Lower leg skin (tissue), 4 donors: ENCODE results near the gene SLFN12. TPM values are rescaled to one million over a fixed set of nuclear protein-coding genes. Genes with fewer than 3 reads are reported as not detected.

ENCODE experiments used
- DNase-seq, 2 donors: peaks; one replicate each; pipeline ENCODE4 v3.0.0-alpha.2; 2019; ENCODE audit warnings: low spot score in 2 of 2
- H3K4me3 ChIP-seq: fragments of 200-600 bp; sonication (generic); 2 replicates; pipeline ENCODE4 v1.5.1; 2017; ENCODE audit warnings: mild to moderate bottlenecking, low read depth; ENCODE audit not compliant: poor library complexity, severe bottlenecking
- CTCF ChIP-seq, 3 donors: fragments of 450-650 bp; IDR thresholded peaks; one replicate each; pipeline ENCODE4 v1.5.1; 2016; ENCODE audit warnings: antibody characterized with exemption in 3 of 3, mild to moderate bottlenecking in 3 of 3, moderate library complexity in 2 of 3
- POLR2A ChIP-seq, 2 donors: fragments of 450-650 bp; IDR thresholded peaks; one replicate each; pipeline ENCODE4 v1.6.1; 2016 to 2017; ENCODE audit warnings: antibody characterized with exemption in 2 of 2, mild to moderate bottlenecking in 1 of 2, moderate library complexity in 1 of 2
- WGBS, 2 donors: methylation state at CpG; one replicate each; pipeline ENCODE4 v1.1.5; 2018; 5-methylcytosine and 5-hydroxymethylcytosine counted together
- intact Hi-C: fragments of 100-400 bp; cut with DNase I; formaldehyde crosslinking; loops from one replicate; pipeline ENCODE4 v1.15.0; 2023; ENCODE audit warnings: low total_unique reads
- total RNA-seq, 4 donors: library from RNA; depleted of rRNA; stranded (reverse); fragments of >200 nt; gene quantifications; one replicate each; pipeline ENCODE4 v1.1.0, GENCODE V29; 2016

SLFN12 gene
- total RNA-seq, 4 donors from 2014 or later = 1.2 to 2.5 (median 1.9) TPM

GRCh38 chr17:35368081-35368830 lies 64.0 kb downstream of the SLFN12 start:
- no peak overlapping the region for H3K4me3 ChIP-seq
- DNase-seq = no peak
- WGBS, 2 donors = 64 to 66% methylated on average over 4 of the region's 4 CpGs
- intact Hi-C loops = no loop called here
- TF ChIP-seq POLR2A (IDR thresholded peaks at IDR 0.05) = no peak
- no peak for TF ChIP-seq CTCF (IDR thresholded peaks at IDR 0.05)

GRCh38 chr17:35361027-35361426 lies 71.3 kb downstream of the SLFN12 start:
- 68 to 69% methylated on average over 1 of the region's 1 CpG for WGBS, 2 donors
- DNase-seq = no peak
- H3K4me3 ChIP-seq = no peak overlapping the region
- TF ChIP-seq CTCF (IDR thresholded peaks at IDR 0.05) (no peak), POLR2A (IDR thresholded peaks at IDR 0.05) (no peak)
- intact Hi-C loops = no loop called here

Other genes starting within 250 kb of the SLFN12 start
- not detected for gene SLC35G3, start 238.1 kb downstream of the SLFN12 start, total RNA-seq
- 10 to 100 TPM in 2 of 4 donors, 1 to 10 TPM in 2; 6.0 to 14.1 (median 11.2) TPM for gene SLFN5, start 189.4 kb downstream of the SLFN12 start, total RNA-seq
- gene SLFN11, start 58.9 kb downstream of the SLFN12 start, total RNA-seq = 10 to 100 TPM in 1 of 4 donors, 1 to 10 TPM in 3; 3.3 to 11.4 (median 7.0) TPM
- 1 to 10 TPM; 2.9 to 7.8 (median 5.1) TPM for gene SLFN13, start 16.3 kb upstream of the SLFN12 start, total RNA-seq
- under 1 TPM; 0.12 to 0.80 (median 0.46) TPM for gene SLFN12L, start 105.2 kb upstream of the SLFN12 start, total RNA-seq
- not detected for gene SLFN14, start 128.3 kb upstream of the SLFN12 start, total RNA-seq
- 1 to 10 TPM; 6.1 to 9.0 (median 6.7) TPM for gene PEX12, start 146.1 kb upstream of the SLFN12 start, total RNA-seq
- gene AP2B1, start 154.8 kb upstream of the SLFN12 start, total RNA-seq = 100 to 1,000 TPM in 1 of 4 donors, 10 to 100 TPM in 3; 35.6 to 217 (median 39.7) TPM